ENCODE data around the gene AFF3. TPM values are rescaled to one million over a fixed set of nuclear protein-coding genes. Genes with fewer than 3 reads are reported as not detected.

AFF3 gene
- total and polyA plus RNA-seq, 10 of the 15 experiments (the other 5 are each of a cell fraction or from before 2014, with no cell fraction given), result 0.26 to 5.5 (median 3.0) TPM

DNA sequence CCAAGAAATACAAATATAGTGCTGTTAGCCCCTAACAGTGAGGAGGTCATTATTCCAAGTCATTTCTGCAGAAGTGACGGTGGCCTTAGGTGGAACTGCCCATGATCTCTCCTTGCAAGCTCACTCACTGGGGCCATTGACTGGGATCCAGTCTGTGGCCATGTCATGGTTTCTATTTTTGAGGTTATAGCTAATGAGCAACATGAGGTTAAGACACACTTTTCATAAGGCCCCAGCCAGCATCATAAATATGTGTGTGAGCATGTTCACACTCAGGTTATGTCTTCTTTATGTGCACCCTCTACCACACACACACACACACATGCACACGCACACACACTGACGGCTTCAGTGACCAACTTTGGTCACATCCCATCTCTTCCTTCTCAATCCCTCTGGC lies 484 bp downstream of the AFF3 start:
- Histone ChIP-seq H3K36me3 (ENCODE audit: control insufficient read depth in 2 of 2, insufficient read depth in 2 of 2, low read length in 1 of 2) (no peaks in the 10 kb centered on the region), H3K27me3 (replicated peaks in 1 of 2; ENCODE audit: control insufficient read depth in 2 of 2, insufficient read depth in 2 of 2, low read length in 1 of 2) (peaks cover under 1 to 3% of the 10 kb centered on the region in 2 experiments; a peak in 1 of 4 replicates), H4K20me1 (ENCODE audit: control insufficient read depth, insufficient read depth) (peaks cover 3% of the 10 kb centered on the region; the same call in 1 of the 2 replicates), H3K9me3 (replicated peaks; ENCODE audit: control insufficient read depth, insufficient read depth, low read length) (peaks cover 16% of the 10 kb centered on the region; the same call in 2 of the 3 replicates), H3K9ac (ENCODE audit: control insufficient read depth, insufficient read depth, low read length) (peak overlapping the region; percentile 51), H3K4me1 (ENCODE audit: control insufficient read depth, insufficient read depth, low read length) (peaks cover 25% of the 10 kb centered on the region), H3K4me3 (peak overlapping the region; percentile 51), H3K27ac (ENCODE audit: control insufficient read depth, insufficient read depth) (peak overlapping the region; percentile 73), H3K79me2 (ENCODE audit: control insufficient read depth, insufficient read depth, low read length) (no peaks in the 10 kb centered on the region; the same call in none of the 2 replicates), H2AFZ (ENCODE audit: control insufficient read depth, low read depth, low read length) (no peak overlapping the region), H3K4me2 (ENCODE audit: control insufficient read depth, insufficient read depth) (peak overlapping the region; percentile 95)
- no peak for FAIRE-seq
- WGBS (ENCODE audit: insufficient coverage, insufficient replicate concordance, low lambda C conversion rate, missing lambda C conversion rate), result 6% methylated on average over 3 of the region's 3 CpGs
- CTCF ChIA-PET, result no interaction called here
- RAD21 ChIA-PET (ENCODE audit: unreplicated experiment), result no interaction called here
- intact Hi-C loops (cut with micrococcal nuclease; ENCODE audit: unreplicated experiment) (loop anchor here (2.0 kb wide), 1 partner anchor 105 kb away; no protein-coding TSS in a partner anchor), in situ Hi-C loops (cut with MboI) (no loop called here)
- BruUV-seq (replicated peaks), result TSS peak; percentile 75
- SMC1A ChIA-PET (ENCODE audit: uncharacterized antibody, unreplicated experiment), result no interaction called here
- ATAC-seq, result peak; percentile 17; the same call in 2 of the 3 replicates
- POLR2A ChIA-PET, result no interaction called here
- no peak for DNase-seq (ENCODE audit: low read depth, low spot score)
- TF ChIP-seq, protein P1, sequence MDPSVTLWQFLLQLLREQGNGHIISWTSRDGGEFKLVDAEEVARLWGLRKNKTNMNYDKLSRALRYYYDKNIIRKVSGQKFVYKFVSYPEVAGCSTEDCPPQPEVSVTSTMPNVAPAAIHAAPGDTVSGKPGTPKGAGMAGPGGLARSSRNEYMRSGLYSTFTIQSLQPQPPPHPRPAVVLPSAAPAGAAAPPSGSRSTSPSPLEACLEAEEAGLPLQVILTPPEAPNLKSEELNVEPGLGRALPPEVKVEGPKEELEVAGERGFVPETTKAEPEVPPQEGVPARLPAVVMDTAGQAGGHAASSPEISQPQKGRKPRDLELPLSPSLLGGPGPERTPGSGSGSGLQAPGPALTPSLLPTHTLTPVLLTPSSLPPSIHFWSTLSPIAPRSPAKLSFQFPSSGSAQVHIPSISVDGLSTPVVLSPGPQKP (IDR thresholded peaks at IDR 0.05; ENCODE audit: low read depth, low read length), result no peak
- no peak for TF ChIP-seq CEBPB (IDR thresholded peaks at IDR 0.05; ENCODE audit: borderline replicate concordance in 1 of 2, low read depth in 2 of 2, low read length in 2 of 2)
- no peak for TF ChIP-seq YBX1 (IDR thresholded peaks at IDR 0.05)
- TF ChIP-seq ASH2L (IDR thresholded peaks at IDR 0.05; ENCODE audit: borderline replicate concordance, low read depth), result no peak
- TF ChIP-seq, protein P2, sequence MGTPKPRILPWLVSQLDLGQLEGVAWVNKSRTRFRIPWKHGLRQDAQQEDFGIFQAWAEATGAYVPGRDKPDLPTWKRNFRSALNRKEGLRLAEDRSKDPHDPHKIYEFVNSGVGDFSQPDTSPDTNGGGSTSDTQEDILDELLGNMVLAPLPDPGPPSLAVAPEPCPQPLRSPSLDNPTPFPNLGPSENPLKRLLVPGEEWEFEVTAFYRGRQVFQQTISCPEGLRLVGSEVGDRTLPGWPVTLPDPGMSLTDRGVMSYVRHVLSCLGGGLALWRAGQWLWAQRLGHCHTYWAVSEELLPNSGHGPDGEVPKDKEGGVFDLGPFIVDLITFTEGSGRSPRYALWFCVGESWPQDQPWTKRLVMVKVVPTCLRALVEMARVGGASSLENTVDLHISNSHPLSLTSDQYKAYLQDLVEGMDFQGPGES (IDR thresholded peaks at IDR 0.05), result no peak
- TF ChIP-seq TCF12 (IDR thresholded peaks at IDR 0.05; ENCODE audit: low read depth, low read length), result no peak
- TF ChIP-seq JUND (IDR thresholded peaks at IDR 0.05; ENCODE audit: low read depth, low read length), result no peak
- TF ChIP-seq, protein P3, sequence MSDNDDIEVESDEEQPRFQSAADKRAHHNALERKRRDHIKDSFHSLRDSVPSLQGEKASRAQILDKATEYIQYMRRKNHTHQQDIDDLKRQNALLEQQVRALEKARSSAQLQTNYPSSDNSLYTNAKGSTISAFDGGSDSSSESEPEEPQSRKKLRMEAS (IDR thresholded peaks at IDR 0.05; ENCODE audit: low read depth, low read length), result no peak
- TF ChIP-seq, protein P4, sequence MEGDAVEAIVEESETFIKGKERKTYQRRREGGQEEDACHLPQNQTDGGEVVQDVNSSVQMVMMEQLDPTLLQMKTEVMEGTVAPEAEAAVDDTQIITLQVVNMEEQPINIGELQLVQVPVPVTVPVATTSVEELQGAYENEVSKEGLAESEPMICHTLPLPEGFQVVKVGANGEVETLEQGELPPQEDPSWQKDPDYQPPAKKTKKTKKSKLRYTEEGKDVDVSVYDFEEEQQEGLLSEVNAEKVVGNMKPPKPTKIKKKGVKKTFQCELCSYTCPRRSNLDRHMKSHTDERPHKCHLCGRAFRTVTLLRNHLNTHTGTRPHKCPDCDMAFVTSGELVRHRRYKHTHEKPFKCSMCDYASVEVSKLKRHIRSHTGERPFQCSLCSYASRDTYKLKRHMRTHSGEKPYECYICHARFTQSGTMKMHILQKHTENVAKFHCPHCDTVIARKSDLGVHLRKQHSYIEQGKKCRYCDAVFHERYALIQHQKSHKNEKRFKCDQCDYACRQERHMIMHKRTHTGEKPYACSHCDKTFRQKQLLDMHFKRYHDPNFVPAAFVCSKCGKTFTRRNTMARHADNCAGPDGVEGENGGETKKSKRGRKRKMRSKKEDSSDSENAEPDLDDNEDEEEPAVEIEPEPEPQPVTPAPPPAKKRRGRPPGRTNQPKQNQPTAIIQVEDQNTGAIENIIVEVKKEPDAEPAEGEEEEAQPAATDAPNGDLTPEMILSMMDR (IDR thresholded peaks at IDR 0.05 in 2 of 3, conservative IDR thresholded peaks at IDR 0.05 in 1 of 3; ENCODE audit: control insufficient read depth in 2 of 3, extremely low read depth in 1 of 3, insufficient read depth in 1 of 3, low read depth in 3 of 3, low read length in 3 of 3), result no peak
- no peak for TF ChIP-seq MTA2 (IDR thresholded peaks at IDR 0.05; ENCODE audit: low read depth)
- no peak for TF ChIP-seq ZNF217 (IDR thresholded peaks at IDR 0.05)
- TF ChIP-seq CHD4 (IDR thresholded peaks at IDR 0.05), result no peak
- TF ChIP-seq, protein P5, sequence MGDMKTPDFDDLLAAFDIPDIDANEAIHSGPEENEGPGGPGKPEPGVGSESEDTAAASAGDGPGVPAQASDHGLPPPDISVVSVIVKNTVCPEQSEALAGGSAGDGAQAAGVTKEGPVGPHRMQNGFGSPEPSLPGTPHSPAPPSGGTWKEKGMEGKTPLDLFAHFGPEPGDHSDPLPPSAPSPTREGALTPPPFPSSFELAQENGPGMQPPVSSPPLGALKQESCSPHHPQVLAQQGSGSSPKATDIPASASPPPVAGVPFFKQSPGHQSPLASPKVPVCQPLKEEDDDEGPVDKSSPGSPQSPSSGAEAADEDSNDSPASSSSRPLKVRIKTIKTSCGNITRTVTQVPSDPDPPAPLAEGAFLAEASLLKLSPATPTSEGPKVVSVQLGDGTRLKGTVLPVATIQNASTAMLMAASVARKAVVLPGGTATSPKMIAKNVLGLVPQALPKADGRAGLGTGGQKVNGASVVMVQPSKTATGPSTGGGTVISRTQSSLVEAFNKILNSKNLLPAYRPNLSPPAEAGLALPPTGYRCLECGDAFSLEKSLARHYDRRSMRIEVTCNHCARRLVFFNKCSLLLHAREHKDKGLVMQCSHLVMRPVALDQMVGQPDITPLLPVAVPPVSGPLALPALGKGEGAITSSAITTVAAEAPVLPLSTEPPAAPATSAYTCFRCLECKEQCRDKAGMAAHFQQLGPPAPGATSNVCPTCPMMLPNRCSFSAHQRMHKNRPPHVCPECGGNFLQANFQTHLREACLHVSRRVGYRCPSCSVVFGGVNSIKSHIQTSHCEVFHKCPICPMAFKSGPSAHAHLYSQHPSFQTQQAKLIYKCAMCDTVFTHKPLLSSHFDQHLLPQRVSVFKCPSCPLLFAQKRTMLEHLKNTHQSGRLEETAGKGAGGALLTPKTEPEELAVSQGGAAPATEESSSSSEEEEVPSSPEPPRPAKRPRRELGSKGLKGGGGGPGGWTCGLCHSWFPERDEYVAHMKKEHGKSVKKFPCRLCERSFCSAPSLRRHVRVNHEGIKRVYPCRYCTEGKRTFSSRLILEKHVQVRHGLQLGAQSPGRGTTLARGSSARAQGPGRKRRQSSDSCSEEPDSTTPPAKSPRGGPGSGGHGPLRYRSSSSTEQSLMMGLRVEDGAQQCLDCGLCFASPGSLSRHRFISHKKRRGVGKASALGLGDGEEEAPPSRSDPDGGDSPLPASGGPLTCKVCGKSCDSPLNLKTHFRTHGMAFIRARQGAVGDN (IDR thresholded peaks at IDR 0.05), result no peak
- TF ChIP-seq POLR2A (IDR thresholded peaks at IDR 0.05; ENCODE audit: low read depth, low read length), result no peak
- no peak for TF ChIP-seq SPI1 (IDR thresholded peaks at IDR 0.05; ENCODE audit: borderline replicate concordance, insufficient read depth, low read depth, low read length)

All from GM12878 (cell line).